Natural killer cell (primary cell): ENCODE results near the gene FLYWCH2. TPM values are rescaled to one million over a fixed set of nuclear protein-coding genes. Genes with fewer than 3 reads are reported as not detected.
A peak's percentile ranks its signal among the peaks of the same experiment; 100 is the strongest.

Source experiments
- ATAC-seq, 3 donors: fragments of 150-1000 bp in 2 of 3; fragments of 200-7000 bp in 1 of 3; cut with Tn5 transposase; 1 replicate in 1 of 3; 2 replicates in 2 of 3; pipeline ENCODE4 v1.10.0; 2021; ENCODE audit warnings: mild to moderate bottlenecking in 2 of 3, moderate library complexity in 2 of 3
- DNase-seq, 2 donors: peaks; one replicate each; pipeline versions ENCODE4 v3.0.0 to v3.0.0-alpha.2; 2013 to 2021; ENCODE audit warnings: mixed read lengths in 1 of 2
- H3K27ac ChIP-seq: one replicate; pipeline ENCODE4 v1.5.1; 2013; ENCODE audit warnings: mild to moderate bottlenecking, low read length
- H3K27me3 ChIP-seq: one replicate; pipeline ENCODE4 v1.6.1; 2013; ENCODE audit warnings: low read length; ENCODE audit not compliant: control insufficient read depth, insufficient read depth
- H3K36me3 ChIP-seq: one replicate; pipeline ENCODE4 v1.6.1; 2013; ENCODE audit warnings: low read length; ENCODE audit not compliant: control insufficient read depth, insufficient read depth
- H3K4me1 ChIP-seq: one replicate; pipeline ENCODE4 v1.6.1; 2013; ENCODE audit warnings: low read length; ENCODE audit not compliant: control insufficient read depth, insufficient read depth
- H3K4me3 ChIP-seq: one replicate; pipeline ENCODE4 v1.5.1; 2013; ENCODE audit warnings: low read length
- H3K9me3 ChIP-seq: one replicate; pipeline ENCODE4 v1.6.1; 2013; ENCODE audit warnings: low read length; ENCODE audit not compliant: control insufficient read depth, insufficient read depth
- H3K27ac Mint-ChIP-seq, 2 donors: one replicate each; pipeline ENCODE4 v1.8.0; 2022; ENCODE audit warnings: mild to moderate bottlenecking in 2 of 2, mixed read lengths in 2 of 2, moderate library complexity in 1 of 2
- H3K27me3 Mint-ChIP-seq, 2 donors: one replicate each; pipeline ENCODE4 v1.8.0; 2022; ENCODE audit warnings: low read depth in 2 of 2, mixed read lengths in 2 of 2
- H3K36me3 Mint-ChIP-seq: one replicate; pipeline ENCODE4 v1.8.0; 2022; ENCODE audit warnings: mixed read lengths
- H3K4me1 Mint-ChIP-seq, 2 donors: one replicate each; pipeline ENCODE4 v1.8.0; 2022; ENCODE audit warnings: mixed read lengths in 2 of 2
- H3K4me3 Mint-ChIP-seq: one replicate; pipeline ENCODE4 v1.8.0; 2022; ENCODE audit warnings: mild to moderate bottlenecking, moderate library complexity, mixed read lengths
- H3K9me3 Mint-ChIP-seq, 2 donors: one replicate each; pipeline ENCODE4 v1.8.0; 2022; ENCODE audit warnings: mixed read lengths in 2 of 2
- CTCF ChIP-seq: fragments of 200-600 bp; IDR thresholded peaks from one replicate; pipeline ENCODE4 v1.8.0; 2022; ENCODE audit warnings: antibody characterized with exemption
- WGBS: methylation state at CpG from one replicate; pipeline ENCODE4 v1.1.7; 2013; ENCODE audit warnings: missing lambda C conversion rate; ENCODE audit not compliant: insufficient coverage; 5-methylcytosine and 5-hydroxymethylcytosine counted together
- intact Hi-C: fragments of 100-400 bp; cut with micrococcal nuclease; formaldehyde crosslinking; loops from one replicate; pipeline ENCODE4 v1.14.2; 2022
- total RNA-seq, 4 donors: library from RNA; stranded (reverse); fragments of 120-200 nt in 1 of 4; gene quantifications; one replicate each; pipeline versions ENCODE4 v1.2.3 to v1.2.4, GENCODE V29; 2013 to 2022

Gene FLYWCH2
- total RNA-seq, 3 donors from 2014 or later (not counting 1 experiment from before 2014, with no cell fraction given), result 12.0 to 12.7 (median 12.6) TPM

- no peaks in the 10 kb centered on the region for H3K27me3 Mint-ChIP-seq
- H3K4me1 ChIP-seq, result peaks cover 56% of the 10 kb centered on the region
- no peaks in the 10 kb centered on the region for H3K27me3 ChIP-seq
- no peaks in the 10 kb centered on the region for H3K9me3 Mint-ChIP-seq
- H3K36me3 ChIP-seq, result peaks cover 2% of the 10 kb centered on the region
- H3K4me3 ChIP-seq, result no peak overlapping the region
- no peak for TF ChIP-seq CTCF
- 93% methylated on average over 15 of the region's 15 CpGs for WGBS
- peak overlapping the region; percentile 97 for H3K27ac ChIP-seq
- no peak for DNase-seq
- no peaks in the 10 kb centered on the region for H3K36me3 Mint-ChIP-seq
- intact Hi-C loops, result loop anchor here (1.0 to 5.0 kb wide), 2 partner anchors 42 to 79 kb away; partner anchors contain the start of gene FLYWCH2
- H3K4me1 Mint-ChIP-seq, result peaks cover 62 to 67% of the 10 kb centered on the region in 2 donors
- peak overlapping the region; percentile 75 for H3K4me3 Mint-ChIP-seq
- no peaks in the 10 kb centered on the region for H3K9me3 ChIP-seq
- no peak for ATAC-seq
- H3K27ac Mint-ChIP-seq, result peak overlapping the region; percentile 30 to 96
These were observed 43.2 kb upstream of the FLYWCH2 start for GRCh38 chr16:2839650-2840450.

GRCh38 chr16:2840914-2841313 is 42.1 kb upstream of the FLYWCH2 start:
- H3K27me3 ChIP-seq, result no peaks in the 10 kb centered on the region
- Mint-ChIP-seq H3K4me3 (peak overlapping the region; percentile 93), H3K9me3 (no peaks in the 10 kb centered on the region), H3K27ac (peak overlapping the region; percentile 96 to 97), H3K4me1 (peaks cover 65 to 73% of the 10 kb centered on the region in 2 donors), H3K27me3 (no peaks in the 10 kb centered on the region), H3K36me3 (no peaks in the 10 kb centered on the region)
- H3K27ac ChIP-seq, result peak overlapping the region; percentile 97
- H3K9me3 ChIP-seq, result no peaks in the 10 kb centered on the region
- DNase-seq (peak in 1 of 2 donors; percentile 28), ATAC-seq (peak in 1 of 3 donors; percentile 12)
- peaks cover 61% of the 10 kb centered on the region for H3K4me1 ChIP-seq
- WGBS, result 21% methylated on average over 12 of the region's 12 CpGs
- H3K36me3 ChIP-seq, result peaks cover 2% of the 10 kb centered on the region
- peak overlapping the region; percentile 46 for H3K4me3 ChIP-seq
- TF ChIP-seq CTCF, result no peak
- intact Hi-C loops, result loop anchor here (5.0 kb wide), 1 partner anchor 41 kb away; the partner anchor contains the start of gene FLYWCH2

GRCh38 chr16:2841606-2842339 is 41.2 kb upstream of the FLYWCH2 start:
- DNase-seq, result peak; percentile 49 to 54
- peak overlapping the region; percentile 46 for H3K4me3 ChIP-seq
- peak overlapping the region; percentile 97 for H3K27ac ChIP-seq
- 44% methylated on average over 18 of the region's 18 CpGs for WGBS
- H3K27me3 ChIP-seq, result no peaks in the 10 kb centered on the region
- ATAC-seq, result peak; percentile 75 to 81 (median 78)
- H3K4me1 Mint-ChIP-seq, result peaks cover 69 to 80% of the 10 kb centered on the region in 2 donors
- no peaks in the 10 kb centered on the region for H3K9me3 Mint-ChIP-seq
- H3K27me3 Mint-ChIP-seq, result no peaks in the 10 kb centered on the region
- TF ChIP-seq CTCF, result no peak
- intact Hi-C loops, result loop anchor here (1.0 to 5.0 kb wide), 2 partner anchors 27 to 41 kb away; partner anchors contain the start of gene FLYWCH2
- no peaks in the 10 kb centered on the region for H3K36me3 Mint-ChIP-seq
- H3K27ac Mint-ChIP-seq, result peak overlapping the region; percentile 96 to 97
- H3K4me3 Mint-ChIP-seq, result peak overlapping the region; percentile 93
- H3K9me3 ChIP-seq, result no peaks in the 10 kb centered on the region
- peaks cover 2% of the 10 kb centered on the region for H3K36me3 ChIP-seq
- H3K4me1 ChIP-seq, result peaks cover 68% of the 10 kb centered on the region
